Uterus (tissue), 2 donors: ENCODE measurements around the gene CAMTA1.

ENCODE experiments used
- POLR2A ChIP-seq, 2 donors: fragments of 450-650 bp; IDR thresholded peaks; one replicate each; pipeline ENCODE4 v1.6.1; 2016; ENCODE audit warnings: antibody characterized with exemption in 2 of 2, mild to moderate bottlenecking in 1 of 2, moderate library complexity in 1 of 2
- TF ChIP-seq, protein P1 (sequence below), 4 experiments: fragments of 200-600 bp in 2 of 4; fragments of 450-650 bp in 2 of 4; sonication (generic) in 2 of 4; IDR thresholded peaks; one replicate each; pipeline ENCODE4 v1.5.1; 2016 to 2019; ENCODE audit warnings: antibody characterized with exemption in 4 of 4, mild to moderate bottlenecking in 2 of 4, moderate library complexity in 1 of 4

GRCh38 chr1:7808253-7808844 lies 1023.1 kb downstream of the CAMTA1 start:
- TF ChIP-seq, protein P1, sequence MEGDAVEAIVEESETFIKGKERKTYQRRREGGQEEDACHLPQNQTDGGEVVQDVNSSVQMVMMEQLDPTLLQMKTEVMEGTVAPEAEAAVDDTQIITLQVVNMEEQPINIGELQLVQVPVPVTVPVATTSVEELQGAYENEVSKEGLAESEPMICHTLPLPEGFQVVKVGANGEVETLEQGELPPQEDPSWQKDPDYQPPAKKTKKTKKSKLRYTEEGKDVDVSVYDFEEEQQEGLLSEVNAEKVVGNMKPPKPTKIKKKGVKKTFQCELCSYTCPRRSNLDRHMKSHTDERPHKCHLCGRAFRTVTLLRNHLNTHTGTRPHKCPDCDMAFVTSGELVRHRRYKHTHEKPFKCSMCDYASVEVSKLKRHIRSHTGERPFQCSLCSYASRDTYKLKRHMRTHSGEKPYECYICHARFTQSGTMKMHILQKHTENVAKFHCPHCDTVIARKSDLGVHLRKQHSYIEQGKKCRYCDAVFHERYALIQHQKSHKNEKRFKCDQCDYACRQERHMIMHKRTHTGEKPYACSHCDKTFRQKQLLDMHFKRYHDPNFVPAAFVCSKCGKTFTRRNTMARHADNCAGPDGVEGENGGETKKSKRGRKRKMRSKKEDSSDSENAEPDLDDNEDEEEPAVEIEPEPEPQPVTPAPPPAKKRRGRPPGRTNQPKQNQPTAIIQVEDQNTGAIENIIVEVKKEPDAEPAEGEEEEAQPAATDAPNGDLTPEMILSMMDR (IDR thresholded peaks at IDR 0.05) = peak in 3 of 4 experiments; percentile 19 to 32 (median 24)
- no peak for TF ChIP-seq POLR2A (IDR thresholded peaks at IDR 0.05)
